HepG2 (cell line): ENCODE data around the gene RAP1A. TPM values are rescaled to one million over a fixed set of nuclear protein-coding genes. Genes with fewer than 3 reads are reported as not detected.

Experiments
- ARHGAP35 ChIP-seq: sonication (generic); formaldehyde crosslinking; IDR thresholded peaks from 2 replicates; pipeline ENCODE4 v1.9.0; 2022; ENCODE audit warnings: mild to moderate bottlenecking, inconsistent platforms, moderate library complexity, missing genetic modification reagents, borderline replicate concordance
- CBX2 ChIP-seq, 2 experiments: fragments of 200-600 bp in 1 of 2; sonication (generic); formaldehyde crosslinking in 1 of 2; IDR thresholded peaks; 2 replicates each; pipeline versions ENCODE4 v1.7.0 to v1.8.1; 2018 to 2022; ENCODE audit warnings: low read depth in 2 of 2, low read length in 1 of 2, mild to moderate bottlenecking in 1 of 2, missing genetic modification reagents in 1 of 2
- ELF3 ChIP-seq: IDR thresholded peaks from 2 replicates; pipeline ENCODE4 v1.6.1; 2016; ENCODE audit warnings: missing genetic modification reagents, missing compliant biosample characterization
- IRX3 ChIP-seq: sonication (generic); formaldehyde crosslinking; IDR thresholded peaks from 2 replicates; pipeline ENCODE4 v1.8.1; 2023; ENCODE audit warnings: mild to moderate bottlenecking, low read depth, missing genetic modification reagents, borderline replicate concordance
- MZF1 ChIP-seq: sonication (generic); formaldehyde crosslinking; IDR thresholded peaks from 2 replicates; pipeline ENCODE4 v1.8.1; 2023; ENCODE audit warnings: mild to moderate bottlenecking, missing genetic modification reagents, borderline replicate concordance
- PHF8 ChIP-seq: sonication (generic); formaldehyde crosslinking; IDR thresholded peaks from 2 replicates; pipeline ENCODE4 v1.5.0; 2020; ENCODE audit warnings: missing genetic modification reagents
- REXO4 ChIP-seq: sonication (generic); formaldehyde crosslinking; IDR thresholded peaks from 2 replicates; pipeline ENCODE4 v1.8.0; 2022; ENCODE audit warnings: missing genetic modification reagents, mild to moderate bottlenecking, borderline replicate concordance
- ZNF121 ChIP-seq: sonication (generic); formaldehyde crosslinking; IDR thresholded peaks from 2 replicates; pipeline ENCODE4 v1.5.0; 2020; ENCODE audit warnings: mild to moderate bottlenecking, missing genetic modification reagents
- ZNF17 ChIP-seq: sonication (generic); formaldehyde crosslinking; IDR thresholded peaks from 2 replicates; pipeline ENCODE4 v1.5.0; 2020; ENCODE audit warnings: mild to moderate bottlenecking, missing genetic modification reagents
- ZNF598 ChIP-seq: sonication (generic); formaldehyde crosslinking; IDR thresholded peaks from 2 replicates; pipeline ENCODE4 v1.5.1; 2020; ENCODE audit warnings: mild to moderate bottlenecking, missing genetic modification reagents, borderline replicate concordance
- ZNF614 ChIP-seq: IDR thresholded peaks from 2 replicates; pipeline ENCODE4 v1.6.1; 2018; ENCODE audit warnings: missing biosample characterization, missing genetic modification reagents, inconsistent platforms, borderline replicate concordance
- polyA plus RNA-seq, 8 experiments: library from polyadenylated mRNA; depleted of rRNA in 3 of 8; stranded (reverse) in 7 of 8; unstranded in 1 of 8; fragments of >200 nt; fragmentation: Illumina TruSeq in 4 of 8; extraction: Trizol in 4 of 8; gene quantifications; 2 replicates each; pipeline versions ENCODE4 v1.2.1 to v1.2.3, GENCODE V29; 2011 to 2016; ENCODE audit warnings: low read depth in 4 of 8, missing spikeins in 1 of 8, mixed read lengths in 1 of 8; ENCODE audit not compliant: insufficient read depth in 1 of 8
- total RNA-seq, 5 experiments: library from RNA; depleted of rRNA; stranded (reverse); fragments of >200 nt; fragmentation: Illumina TruSeq; extraction: Trizol; gene quantifications; 2 replicates each; pipeline ENCODE4 v1.2.3, GENCODE V29; 2016; ENCODE audit warnings: low read depth in 1 of 5
- TF ChIP-seq, protein P1 (sequence below): sonication (generic); formaldehyde crosslinking; IDR thresholded peaks from 2 replicates; pipeline ENCODE4 v1.9.0; 2022; ENCODE audit warnings: missing genetic modification reagents, mild to moderate bottlenecking, borderline replicate concordance
- TF ChIP-seq, protein P2 (sequence below): sonication (generic); formaldehyde crosslinking; IDR thresholded peaks from 2 replicates; pipeline ENCODE4 v1.5.0; 2020; ENCODE audit warnings: mild to moderate bottlenecking, missing genetic modification reagents
- TF ChIP-seq, protein P3 (sequence below): sonication (generic); formaldehyde crosslinking; IDR thresholded peaks from 2 replicates; pipeline ENCODE4 v1.4.0; 2020; ENCODE audit warnings: missing genetic modification reagents

Gene RAP1A
- total and polyA plus RNA-seq, 2 of the 13 experiments (the other 11 are each of a cell fraction or from before 2014, with no cell fraction given), result 19.0 to 20.7 TPM

DNA sequence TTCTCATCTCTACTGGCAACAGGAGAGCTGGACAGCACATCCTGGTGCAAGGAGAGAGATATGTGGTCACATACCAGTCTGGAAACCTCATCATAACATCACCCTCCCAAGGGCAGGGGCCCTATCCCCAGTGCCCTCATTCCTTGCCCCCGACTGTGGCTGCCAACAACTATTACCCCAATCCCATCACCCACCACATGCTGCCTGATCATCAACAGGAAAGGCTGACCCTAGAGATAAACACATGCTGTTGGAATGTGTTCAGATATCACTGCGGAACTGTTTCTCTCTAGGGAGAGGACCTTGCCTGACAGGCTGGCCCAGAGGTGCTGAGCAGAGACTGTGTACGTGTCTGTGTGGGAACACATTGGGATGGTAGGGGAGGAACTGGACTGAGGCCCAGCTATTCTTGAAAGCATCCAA is 124.1 kb downstream of the RAP1A start (continued):
- TF ChIP-seq ZNF121 (CRISPR knock-in tag) (0 out of 2 replicates have a peak, but pooled peaks have one; percentile 24), ARHGAP35 (CRISPR knock-in tag) (no peak), ELF3 (CRISPR knock-in tag) (0 out of 2 replicates have a peak, but pooled peaks have one; percentile 24), REXO4 (CRISPR knock-in tag) (no peak), IRX3 (CRISPR knock-in tag) (no peak), ZNF598 (CRISPR knock-in tag) (no peak), MZF1 (CRISPR knock-in tag) (no peak), ZNF17 (no peak), CBX2 (IDR thresholded peaks at IDR 0.05; ENCODE audit: low read depth, low read length) (no peak), CBX2 (CRISPR knock-in tag; IDR thresholded peaks at IDR 0.05; ENCODE audit: low read depth) (no peak), PHF8 (CRISPR knock-in tag) (no peak), ZNF614 (CRISPR knock-in tag) (no peak)
- TF ChIP-seq, protein P1, sequence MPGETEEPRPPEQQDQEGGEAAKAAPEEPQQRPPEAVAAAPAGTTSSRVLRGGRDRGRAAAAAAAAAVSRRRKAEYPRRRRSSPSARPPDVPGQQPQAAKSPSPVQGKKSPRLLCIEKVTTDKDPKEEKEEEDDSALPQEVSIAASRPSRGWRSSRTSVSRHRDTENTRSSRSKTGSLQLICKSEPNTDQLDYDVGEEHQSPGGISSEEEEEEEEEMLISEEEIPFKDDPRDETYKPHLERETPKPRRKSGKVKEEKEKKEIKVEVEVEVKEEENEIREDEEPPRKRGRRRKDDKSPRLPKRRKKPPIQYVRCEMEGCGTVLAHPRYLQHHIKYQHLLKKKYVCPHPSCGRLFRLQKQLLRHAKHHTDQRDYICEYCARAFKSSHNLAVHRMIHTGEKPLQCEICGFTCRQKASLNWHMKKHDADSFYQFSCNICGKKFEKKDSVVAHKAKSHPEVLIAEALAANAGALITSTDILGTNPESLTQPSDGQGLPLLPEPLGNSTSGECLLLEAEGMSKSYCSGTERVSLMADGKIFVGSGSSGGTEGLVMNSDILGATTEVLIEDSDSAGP (CRISPR knock-in tag), result no peak
- TF ChIP-seq, protein P2, sequence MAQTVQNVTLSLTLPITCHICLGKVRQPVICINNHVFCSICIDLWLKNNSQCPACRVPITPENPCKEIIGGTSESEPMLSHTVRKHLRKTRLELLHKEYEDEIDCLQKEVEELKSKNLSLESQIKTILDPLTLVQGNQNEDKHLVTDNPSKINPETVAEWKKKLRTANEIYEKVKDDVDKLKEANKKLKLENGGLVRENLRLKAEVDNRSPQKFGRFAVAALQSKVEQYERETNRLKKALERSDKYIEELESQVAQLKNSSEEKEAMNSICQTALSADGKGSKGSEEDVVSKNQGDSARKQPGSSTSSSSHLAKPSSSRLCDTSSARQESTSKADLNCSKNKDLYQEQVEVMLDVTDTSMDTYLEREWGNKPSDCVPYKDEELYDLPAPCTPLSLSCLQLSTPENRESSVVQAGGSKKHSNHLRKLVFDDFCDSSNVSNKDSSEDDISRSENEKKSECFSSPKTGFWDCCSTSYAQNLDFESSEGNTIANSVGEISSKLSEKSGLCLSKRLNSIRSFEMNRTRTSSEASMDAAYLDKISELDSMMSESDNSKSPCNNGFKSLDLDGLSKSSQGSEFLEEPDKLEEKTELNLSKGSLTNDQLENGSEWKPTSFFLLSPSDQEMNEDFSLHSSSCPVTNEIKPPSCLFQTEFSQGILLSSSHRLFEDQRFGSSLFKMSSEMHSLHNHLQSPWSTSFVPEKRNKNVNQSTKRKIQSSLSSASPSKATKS, result no peak
- TF ChIP-seq, protein P3, sequence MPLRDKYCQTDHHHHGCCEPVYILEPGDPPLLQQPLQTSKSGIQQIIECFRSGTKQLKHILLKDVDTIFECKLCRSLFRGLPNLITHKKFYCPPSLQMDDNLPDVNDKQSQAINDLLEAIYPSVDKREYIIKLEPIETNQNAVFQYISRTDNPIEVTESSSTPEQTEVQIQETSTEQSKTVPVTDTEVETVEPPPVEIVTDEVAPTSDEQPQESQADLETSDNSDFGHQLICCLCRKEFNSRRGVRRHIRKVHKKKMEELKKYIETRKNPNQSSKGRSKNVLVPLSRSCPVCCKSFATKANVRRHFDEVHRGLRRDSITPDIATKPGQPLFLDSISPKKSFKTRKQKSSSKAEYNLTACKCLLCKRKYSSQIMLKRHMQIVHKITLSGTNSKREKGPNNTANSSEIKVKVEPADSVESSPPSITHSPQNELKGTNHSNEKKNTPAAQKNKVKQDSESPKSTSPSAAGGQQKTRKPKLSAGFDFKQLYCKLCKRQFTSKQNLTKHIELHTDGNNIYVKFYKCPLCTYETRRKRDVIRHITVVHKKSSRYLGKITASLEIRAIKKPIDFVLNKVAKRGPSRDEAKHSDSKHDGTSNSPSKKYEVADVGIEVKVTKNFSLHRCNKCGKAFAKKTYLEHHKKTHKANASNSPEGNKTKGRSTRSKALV (CRISPR knock-in tag), result no peak
